H9 (cell line): ENCODE measurements around the gene ROCK1. TPM values are rescaled to one million over a fixed set of nuclear protein-coding genes. Genes with fewer than 3 reads are reported as not detected.

Experiments used
- DNase-seq: peaks from one replicate; pipeline ENCODE4 v3.0.0-alpha.2; 2017
- H2AFZ ChIP-seq: one replicate; pipeline ENCODE4 v1.6.1; 2013; ENCODE audit warnings: mild to moderate bottlenecking, low read length, control low read depth, moderate library complexity
- H2AK5ac ChIP-seq: 2 replicates; pipeline ENCODE4 v1.6.1; 2013; ENCODE audit warnings: low read length, control low read depth, mixed read lengths; ENCODE audit not compliant: insufficient read length
- H2BK120ac ChIP-seq: one replicate; pipeline ENCODE4 v1.6.1; 2013; ENCODE audit warnings: low read depth, mild to moderate bottlenecking, low read length, control low read depth, inconsistent platforms; ENCODE audit not compliant: poor library complexity, severe bottlenecking
- H2BK12ac ChIP-seq: 2 replicates; pipeline ENCODE4 v1.6.1; 2013; ENCODE audit warnings: low read length, control low read depth, mixed read lengths, low read depth; ENCODE audit not compliant: insufficient read length
- H2BK15ac ChIP-seq: 2 replicates; pipeline ENCODE4 v1.6.1; 2013; ENCODE audit warnings: low read depth, low read length, control low read depth
- H2BK20ac ChIP-seq: one replicate; pipeline ENCODE4 v1.6.1; 2013; ENCODE audit warnings: low read depth, mild to moderate bottlenecking, low read length, control low read depth, inconsistent platforms; ENCODE audit not compliant: poor library complexity, severe bottlenecking
- H2BK5ac ChIP-seq: 2 replicates; pipeline ENCODE4 v1.6.1; 2013; ENCODE audit warnings: low read length, control low read depth, mixed read lengths; ENCODE audit not compliant: insufficient read length
- H3K14ac ChIP-seq: 2 replicates; pipeline ENCODE4 v1.6.1; 2013; ENCODE audit warnings: low read length, control low read depth; ENCODE audit not compliant: insufficient read depth
- H3K18ac ChIP-seq: 2 replicates; pipeline ENCODE4 v1.6.1; 2013; ENCODE audit warnings: low read depth, mild to moderate bottlenecking, mixed read lengths, low read length, control low read depth; ENCODE audit not compliant: insufficient read length
- H3K23ac ChIP-seq: 2 replicates; pipeline ENCODE4 v1.6.1; 2013; ENCODE audit warnings: low read length, control low read depth, mixed read lengths, low read depth; ENCODE audit not compliant: insufficient read length
- H3K23me2 ChIP-seq: 2 replicates; pipeline ENCODE4 v1.6.1; 2013; ENCODE audit warnings: low read depth, mild to moderate bottlenecking, mixed read lengths, low read length, control low read depth; ENCODE audit not compliant: insufficient read length, poor library complexity, severe bottlenecking
- H3K27ac ChIP-seq: 2 replicates; pipeline ENCODE4 v1.5.1; 2013; ENCODE audit warnings: low read length, control low read depth, mixed read lengths, low read depth; ENCODE audit not compliant: insufficient read length
- H3K27me3 ChIP-seq: 2 replicates; pipeline ENCODE4 v1.6.1; 2013; ENCODE audit warnings: low read length, control low read depth, inconsistent platforms; ENCODE audit not compliant: insufficient read depth
- H3K4ac ChIP-seq: 2 replicates; pipeline ENCODE4 v1.6.1; 2013; ENCODE audit warnings: low read depth, mild to moderate bottlenecking, control low read depth, inconsistent platforms, low read length, moderate library complexity
- H3K4me1 ChIP-seq: 2 replicates; pipeline ENCODE4 v1.6.1; 2013; ENCODE audit warnings: low read length, control low read depth, inconsistent platforms; ENCODE audit not compliant: insufficient read depth
- H3K4me2 ChIP-seq: 2 replicates; pipeline ENCODE4 v1.6.1; 2013; ENCODE audit warnings: low read length, control low read depth, mixed read lengths; ENCODE audit not compliant: insufficient read length, insufficient read depth
- H3K56ac ChIP-seq: 2 replicates; pipeline ENCODE4 v1.6.1; 2013; ENCODE audit warnings: low read depth, mild to moderate bottlenecking, mixed read lengths, low read length, control low read depth; ENCODE audit not compliant: insufficient read length
- H3K79me1 ChIP-seq: 2 replicates; pipeline ENCODE4 v1.6.1; 2013; ENCODE audit warnings: low read depth, mild to moderate bottlenecking, moderate library complexity, low read length, control low read depth, inconsistent platforms; ENCODE audit not compliant: insufficient read depth, poor library complexity, severe bottlenecking
- H3K79me2 ChIP-seq: 2 replicates; pipeline ENCODE4 v1.6.1; 2013; ENCODE audit warnings: low read length, control low read depth, inconsistent platforms; ENCODE audit not compliant: insufficient read depth
- H3K9ac ChIP-seq: 2 replicates; pipeline ENCODE4 v1.6.1; 2013; ENCODE audit warnings: low read length, control low read depth, mixed read lengths; ENCODE audit not compliant: insufficient read length; ENCODE audit errors: extremely low read depth
- H3K9me3 ChIP-seq: one replicate; pipeline ENCODE4 v1.6.1; 2013; ENCODE audit warnings: low read depth, low read length, inconsistent platforms; ENCODE audit not compliant: control insufficient read depth
- H3T11ph ChIP-seq: one replicate; pipeline ENCODE4 v1.6.1; 2013; ENCODE audit warnings: mild to moderate bottlenecking, low read length, control low read depth, inconsistent platforms
- H4K20me1 ChIP-seq: one replicate; pipeline ENCODE4 v1.6.1; 2013; ENCODE audit not compliant: control insufficient read depth, insufficient read length, insufficient read depth
- H4K5ac ChIP-seq: 2 replicates; pipeline ENCODE4 v1.6.1; 2013; ENCODE audit warnings: low read depth, mild to moderate bottlenecking, mixed read lengths, low read length, control low read depth; ENCODE audit not compliant: insufficient read length
- H4K8ac ChIP-seq: replicated peaks from 2 replicates; pipeline ENCODE4 v1.6.1; 2013; ENCODE audit warnings: low read length, control low read depth, mixed read lengths, low read depth; ENCODE audit not compliant: insufficient read length
- H4K91ac ChIP-seq: 2 replicates; pipeline ENCODE4 v1.6.1; 2013; ENCODE audit warnings: low read depth, mild to moderate bottlenecking, moderate library complexity, mixed read lengths, low read length, control low read depth; ENCODE audit not compliant: insufficient read length
- H3K27ac Mint-ChIP-seq, 3 experiments: 2 replicates in 2 of 3; 3 replicates in 1 of 3; pipeline ENCODE4 v1.8.0; 2020 to 2021; ENCODE audit warnings: mixed read lengths in 3 of 3, mild to moderate bottlenecking in 1 of 3, moderate library complexity in 1 of 3
- H3K27me3 Mint-ChIP-seq: 2 replicates; pipeline ENCODE4 v1.8.0; 2021; ENCODE audit warnings: low read depth, mild to moderate bottlenecking, moderate library complexity, mixed read lengths
- H3K36me3 Mint-ChIP-seq, 3 experiments: 2 replicates in 2 of 3; 3 replicates in 1 of 3; pipeline ENCODE4 v1.8.0; 2020 to 2021; ENCODE audit warnings: low read depth in 3 of 3, mixed read lengths in 3 of 3; ENCODE audit not compliant: insufficient read depth in 1 of 3
- H3K4me1 Mint-ChIP-seq, 2 experiments: 2 replicates each; pipeline ENCODE4 v1.8.0; 2020; ENCODE audit warnings: mixed read lengths in 2 of 2
- H3K4me3 Mint-ChIP-seq, 2 experiments: 2 replicates in 1 of 2; 3 replicates in 1 of 2; pipeline ENCODE4 v1.8.0; 2020 to 2021; ENCODE audit warnings: mild to moderate bottlenecking in 2 of 2, mixed read lengths in 2 of 2, moderate library complexity in 1 of 2
- H3K9me3 Mint-ChIP-seq, 2 experiments: 2 replicates in 1 of 2; 3 replicates in 1 of 2; pipeline ENCODE4 v1.8.0; 2020; ENCODE audit warnings: mild to moderate bottlenecking in 2 of 2, mixed read lengths in 2 of 2, moderate library complexity in 1 of 2
- CTCF ChIP-seq: fragments of 200-600 bp; sonication (generic); conservative IDR thresholded peaks from 3 replicates; pipeline ENCODE4 v1.8.0; 2021; ENCODE audit warnings: antibody characterized with exemption, mild to moderate bottlenecking
- WGBS: extraction: QIAGEN DNeasy Blood & Tissue Kit; methylation state at CpG from one replicate; pipeline ENCODE4 v1.1.7; 2013; ENCODE audit warnings: missing lambda C conversion rate, low lambda C conversion rate, mixed read lengths; ENCODE audit not compliant: insufficient read length; ENCODE audit errors: extremely low coverage; 5-methylcytosine and 5-hydroxymethylcytosine counted together
- total RNA-seq: library from RNA; stranded (reverse); gene quantifications from 2 replicates; pipeline ENCODE4 v1.2.1, GENCODE V29; 2021

ROCK1 gene
- total RNA-seq, 1 experiment from 2014 or later, result 38.2 TPM

- H3K4me2 ChIP-seq, result no peak overlapping the region
- no peak overlapping the region for H3K4me3 Mint-ChIP-seq
- H3K36me3 Mint-ChIP-seq, result peaks cover 0 to 6% (median 0%) of the 10 kb centered on the region in 3 experiments; a peak in 2 of 7 replicates
- H2BK5ac ChIP-seq, result no peak overlapping the region
- no peak overlapping the region for H3K14ac ChIP-seq
- no peak overlapping the region for H3K23ac ChIP-seq
- H3T11ph ChIP-seq, result no peak overlapping the region
- peaks cover 6% of the 10 kb centered on the region for H3K79me1 ChIP-seq
- H2BK12ac ChIP-seq, result no peak overlapping the region
- no peak overlapping the region for H4K5ac ChIP-seq
- no peaks in the 10 kb centered on the region for H3K27me3 ChIP-seq
- H2BK120ac ChIP-seq, result no peak overlapping the region
- no peak overlapping the region for H4K91ac ChIP-seq
- no peaks in the 10 kb centered on the region for H4K20me1 ChIP-seq
- H2AFZ ChIP-seq, result no peak overlapping the region
- DNase-seq, result no peak
- H3K4me1 ChIP-seq, result no peaks in the 10 kb centered on the region
- no peak overlapping the region for H3K18ac ChIP-seq
- H4K8ac ChIP-seq, result no peak overlapping the region
- H3K9ac ChIP-seq, result no peak overlapping the region
- no peaks in the 10 kb centered on the region for H3K9me3 Mint-ChIP-seq
- no peaks in the 10 kb centered on the region for H3K9me3 ChIP-seq
- no CpG with 5 or more reads among the region's 2 CpGs for WGBS
- no peaks in the 10 kb centered on the region for H3K27me3 Mint-ChIP-seq
- peaks cover 0 to under 1% of the 10 kb centered on the region in 2 experiments; a peak in 1 of 4 replicates for H3K4me1 Mint-ChIP-seq
- no peak overlapping the region for H3K56ac ChIP-seq
- no peak overlapping the region; a peak in 1 of 7 replicates for H3K27ac Mint-ChIP-seq
- no peak overlapping the region for H3K4ac ChIP-seq
- H3K23me2 ChIP-seq, result no peaks in the 10 kb centered on the region
- H2BK20ac ChIP-seq, result no peak overlapping the region
- H3K79me2 ChIP-seq, result peaks cover 13% of the 10 kb centered on the region; the same call in 1 of the 2 replicates
- H3K27ac ChIP-seq, result no peak overlapping the region
- no peak overlapping the region for H2BK15ac ChIP-seq
- TF ChIP-seq CTCF, result no peak
- no peak overlapping the region for H2AK5ac ChIP-seq
Observed at GRCh38 chr18:21090680-21091079, 20.9 kb downstream of the ROCK1 start.
